Spleen (tissue), 11 donors: Measurements from ENCODE around the gene NPHP4. TPM values are rescaled to one million over a fixed set of nuclear protein-coding genes. Genes with fewer than 3 reads are reported as not detected.

Source experiments
- DNase-seq: peaks from one replicate; pipeline ENCODE4 v3.0.0-alpha.2; 2020
- H3K27ac ChIP-seq, 8 donors: fragments of 200-600 bp; sonication (generic) in 7 of 8; 1 replicate in 4 of 8; 2 replicates in 4 of 8; pipeline versions ENCODE4 v1.5.0 to v1.8.0; 2016 to 2021; ENCODE audit warnings: inconsistent platforms in 4 of 8, mild to moderate bottlenecking in 4 of 8, moderate library complexity in 1 of 8
- H3K27me3 ChIP-seq, 7 donors: fragments of 200-600 bp; sonication (generic) in 6 of 7; replicated peaks in 1 of 7; 1 replicate in 4 of 7; 2 replicates in 3 of 7; pipeline versions ENCODE4 v1.5.0 to v1.8.0; 2016 to 2021; ENCODE audit warnings: inconsistent platforms in 3 of 7, mild to moderate bottlenecking in 1 of 7
- H3K36me3 ChIP-seq, 6 donors: fragments of 200-600 bp; sonication (generic) in 5 of 6; 1 replicate in 4 of 6; 2 replicates in 2 of 6; pipeline versions ENCODE4 v1.5.0 to v1.8.0; 2016 to 2021; ENCODE audit warnings: inconsistent platforms in 2 of 6
- H3K4me1 ChIP-seq, 6 donors: fragments of 200-600 bp; sonication (generic) in 5 of 6; 1 replicate in 3 of 6; 2 replicates in 3 of 6; pipeline versions ENCODE4 v1.5.0 to v1.8.0; 2016 to 2021; ENCODE audit warnings: inconsistent platforms in 3 of 6
- H3K4me3 ChIP-seq, 8 donors: fragments of 200-600 bp; sonication (generic) in 7 of 8; 1 replicate in 4 of 8; 2 replicates in 4 of 8; pipeline versions ENCODE4 v1.5.0 to v1.8.0; 2016 to 2021; ENCODE audit warnings: inconsistent platforms in 4 of 8, mild to moderate bottlenecking in 4 of 8, moderate library complexity in 2 of 8
- H3K9me3 ChIP-seq, 8 donors: fragments of 200-600 bp; sonication (generic) in 7 of 8; 1 replicate in 4 of 8; 2 replicates in 4 of 8; pipeline versions ENCODE4 v1.5.0 to v1.8.0; 2016 to 2021; ENCODE audit warnings: inconsistent platforms in 4 of 8
- CTCF ChIP-seq, 11 experiments: fragments of 200-600 bp in 7 of 11; fragments of 450-650 bp in 4 of 11; sonication (generic) in 4 of 11; IDR thresholded peaks in 8 of 11; conservative IDR thresholded peaks in 3 of 11; 1 replicate in 7 of 11; 2 replicates in 4 of 11; pipeline versions ENCODE4 v1.4.0 to v1.8.0; 2016 to 2021; ENCODE audit warnings: antibody characterized with exemption in 11 of 11, inconsistent platforms in 4 of 11, mild to moderate bottlenecking in 1 of 11
- POLR2A ChIP-seq, 3 donors: fragments of 450-650 bp; IDR thresholded peaks; one replicate each; pipeline ENCODE4 v1.5.1; 2017; ENCODE audit warnings: antibody characterized with exemption in 3 of 3, mild to moderate bottlenecking in 1 of 3
- POLR2AphosphoS5 ChIP-seq, 3 donors: sonication (generic); formaldehyde crosslinking; IDR thresholded peaks; one replicate each; pipeline ENCODE4 v1.5.1; 2017; ENCODE audit warnings: antibody characterized with exemption in 3 of 3
- WGBS, 5 donors: extraction: QIAGEN DNeasy Blood & Tissue Kit in 3 of 5; methylation state at CpG; one replicate each; pipeline versions ENCODE4 v1.1.5 to v1.1.7; 2013 to 2018; 5-methylcytosine and 5-hydroxymethylcytosine counted together
- intact Hi-C: fragments of 100-400 bp; cut with DNase I; formaldehyde crosslinking; loops from one replicate; pipeline ENCODE4 v1.15.0; 2023; ENCODE audit warnings: low total_unique reads
- polyA plus RNA-seq, 3 donors: library from polyadenylated mRNA; stranded (reverse); fragments of 200-250 nt; gene quantifications; one replicate each; pipeline ENCODE4 v1.2.1, GENCODE V29; 2013
- total RNA-seq, 7 donors: library from RNA; depleted of rRNA in 3 of 7; stranded (reverse); fragments of >200 nt in 3 of 7; fragmentation: NEBNext Ultra II Directional in 4 of 7; extraction: Animal tissue kit (Norgen Biotek cat#: 25700) in 4 of 7; gene quantifications; one replicate each; pipeline versions ENCODE4 v1.1.0 to v1.2.1, GENCODE V29; 2016 to 2021
- donor health status: healthy with polysubstance abuse.
- donor health status: DM: no; HTN: no; CAD: no; lungs with moderate emphysema.
- donor health status: DM: no; HTN: no; CAD: no.
- donor health status: Bipolar disorder and iron deficiency.
- donor health status: healthy.
- donor health status: DM: no; HTN: no; CAD: no.
- donor health status: DM: yes; HTN: yes; CAD: no.

NPHP4 gene
- total and polyA plus RNA-seq, 10 donors: 1.2 to 17.5 (median 9.4) TPM

- intact Hi-C loops: no loop called here
- Histone ChIP-seq H3K27me3 (no peaks in the 10 kb centered on the region), H3K36me3 (peaks cover 0 to 54% (median 0%) of the 10 kb centered on the region in 6 donors), H3K9me3 (no peaks in the 10 kb centered on the region), H3K27ac (no peak overlapping the region), H3K4me1 (peaks cover 0 to 47% (median 9%) of the 10 kb centered on the region in 6 donors), H3K4me3 (no peak overlapping the region)
- no peak for DNase-seq
- TF ChIP-seq POLR2AphosphoS5 (IDR thresholded peaks at IDR 0.05) (no peak), POLR2A (IDR thresholded peaks at IDR 0.05) (no peak), CTCF (IDR thresholded peaks at IDR 0.05 in 8 of 11, conservative IDR thresholded peaks at IDR 0.05 in 3 of 11) (no peak)
- WGBS, 5 donors: 86 to 95% (median 93%) methylated on average over 3 of the region's 3 CpGs
These were observed 19.7 kb upstream of the NPHP4 start for GRCh38 chr1:6011946-6012258.

GRCh38 chr1:6011161-6011945 lies 19.1 kb upstream of the NPHP4 start:
- Histone ChIP-seq H3K4me3 (no peak overlapping the region), H3K9me3 (no peaks in the 10 kb centered on the region), H3K36me3 (peaks cover 0 to 51% (median 0%) of the 10 kb centered on the region in 6 donors), H3K4me1 (peaks cover 0 to 50% (median 11%) of the 10 kb centered on the region in 6 donors), H3K27ac (no peak overlapping the region), H3K27me3 (no peaks in the 10 kb centered on the region)
- peak; percentile 68 for DNase-seq
- intact Hi-C loops: no loop called here
- TF ChIP-seq POLR2AphosphoS5 (IDR thresholded peaks at IDR 0.05) (no peak), CTCF (IDR thresholded peaks at IDR 0.05 in 8 of 11, conservative IDR thresholded peaks at IDR 0.05 in 3 of 11) (no peak), POLR2A (IDR thresholded peaks at IDR 0.05) (no peak)
- WGBS, 5 donors: 90 to 96% (median 95%) methylated on average over 19 of the region's 19 CpGs

- DNase-seq: peak; percentile 40
- intact Hi-C loops: no loop called here
- no peaks in the 10 kb centered on the region for H3K9me3 ChIP-seq
These were observed 18.3 kb upstream of the NPHP4 start for GRCh38 chr1:6010554-6010953.

More at GRCh38 chr1:6010554-6010953, 18.3 kb upstream of the NPHP4 start:
- Histone ChIP-seq H3K4me1 (peaks cover 0 to 50% (median 11%) of the 10 kb centered on the region in 6 donors), H3K4me3 (no peak overlapping the region), H3K36me3 (peaks cover 0 to 45% (median 0%) of the 10 kb centered on the region in 6 donors), H3K27me3 (no peaks in the 10 kb centered on the region), H3K27ac (no peak overlapping the region)
- WGBS, 5 donors: 81 to 84% (median 83%) methylated on average over 10 of the region's 10 CpGs
- TF ChIP-seq POLR2A (IDR thresholded peaks at IDR 0.05) (no peak), POLR2AphosphoS5 (IDR thresholded peaks at IDR 0.05) (no peak), CTCF (IDR thresholded peaks at IDR 0.05 in 8 of 11, conservative IDR thresholded peaks at IDR 0.05 in 3 of 11) (no peak)
